Activated CD8-positive, alpha-beta memory T cell treated with anti-CD3 and anti-CD28 coated beads for 1 hour (primary cell): ENCODE results near the gene RNF182.
"Not testable (repeated sequence)": the region's sequence is repeated elsewhere in the genome, so short reads cannot be mapped to it uniquely, and the experiment has no call there.

Experiments used
- DNase-seq, 2 donors: peaks; one replicate each; pipeline ENCODE4 v3.0.0-alpha.2; 2020; ENCODE audit warnings: low read depth in 1 of 2; ENCODE audit errors: extremely low read depth in 1 of 2

Gene RNF182

DNA sequence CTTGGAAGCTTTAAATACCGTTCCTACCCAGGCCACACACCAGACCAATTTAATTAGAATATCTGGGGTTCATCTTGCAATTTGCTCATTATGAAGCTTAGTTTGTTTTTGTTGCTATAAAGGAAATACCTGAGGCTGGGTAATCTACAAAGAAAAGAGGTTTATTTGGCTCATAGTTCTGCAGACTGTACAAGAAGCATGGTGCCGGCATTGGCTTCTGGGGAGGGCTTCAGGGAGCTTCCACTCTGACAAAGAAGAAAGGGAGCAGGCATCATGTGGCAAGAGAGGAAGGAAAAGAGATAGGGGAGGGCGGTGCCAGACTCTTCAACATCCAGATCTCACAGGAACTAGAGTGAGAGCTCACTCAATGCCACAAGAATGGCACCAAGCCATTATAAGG lies 73.6 kb downstream of the RNF182 start:
- DNase-seq: no peak

DNA sequence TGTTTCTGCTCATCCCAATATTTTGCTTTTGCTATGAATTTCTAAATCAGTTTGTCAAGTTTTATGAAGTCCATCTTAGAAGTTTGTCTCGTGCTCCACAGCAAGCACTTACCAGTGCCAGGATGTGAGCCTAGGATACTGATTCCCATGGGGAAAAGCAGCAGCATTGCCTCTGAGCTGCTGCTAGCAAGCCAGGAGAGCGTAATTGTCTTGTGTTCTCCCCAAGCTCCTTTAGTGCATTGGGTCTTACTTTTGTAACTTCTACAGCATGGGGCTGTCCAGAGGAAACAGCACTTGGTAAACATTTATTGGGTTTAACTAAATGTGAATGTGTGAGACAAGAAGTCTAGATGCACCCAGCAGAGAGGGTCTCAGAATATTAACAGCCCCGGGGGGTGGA lies 76.1 kb downstream of the RNF182 start:
- no peak for DNase-seq

DNA sequence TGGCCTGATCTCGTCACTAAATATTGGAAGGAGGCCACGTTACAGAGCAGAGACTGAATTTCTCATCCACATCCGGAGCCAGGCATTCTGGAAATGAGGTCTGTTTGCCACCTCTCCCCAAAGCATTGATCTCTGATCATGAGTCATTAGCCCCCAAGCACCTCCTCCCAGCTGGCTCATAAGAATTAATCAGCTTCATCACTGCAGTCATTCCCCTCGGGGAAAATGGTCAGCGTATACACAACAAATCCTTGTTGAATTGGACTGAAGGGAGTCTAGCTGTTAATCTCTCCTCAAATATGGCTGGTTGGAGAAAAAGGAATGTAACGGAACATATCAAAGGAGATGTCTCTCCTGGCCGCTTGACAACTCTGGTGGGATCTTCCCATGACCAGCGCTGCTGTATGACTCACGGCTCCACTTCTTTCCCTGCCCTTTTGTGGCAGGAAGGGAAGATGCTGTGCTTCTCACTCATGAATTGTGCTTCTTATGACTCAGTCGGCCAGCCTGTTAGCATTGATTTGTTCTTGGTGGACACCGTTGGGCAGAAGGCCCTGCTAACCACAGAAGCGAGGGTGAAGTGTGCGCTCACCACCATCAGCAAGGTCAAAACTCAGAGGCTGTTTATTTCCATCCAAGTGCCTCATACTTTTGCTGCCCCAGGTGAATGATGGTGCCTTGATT lies 76.7 kb downstream of the RNF182 start:
- DNase-seq: no peak

DNA sequence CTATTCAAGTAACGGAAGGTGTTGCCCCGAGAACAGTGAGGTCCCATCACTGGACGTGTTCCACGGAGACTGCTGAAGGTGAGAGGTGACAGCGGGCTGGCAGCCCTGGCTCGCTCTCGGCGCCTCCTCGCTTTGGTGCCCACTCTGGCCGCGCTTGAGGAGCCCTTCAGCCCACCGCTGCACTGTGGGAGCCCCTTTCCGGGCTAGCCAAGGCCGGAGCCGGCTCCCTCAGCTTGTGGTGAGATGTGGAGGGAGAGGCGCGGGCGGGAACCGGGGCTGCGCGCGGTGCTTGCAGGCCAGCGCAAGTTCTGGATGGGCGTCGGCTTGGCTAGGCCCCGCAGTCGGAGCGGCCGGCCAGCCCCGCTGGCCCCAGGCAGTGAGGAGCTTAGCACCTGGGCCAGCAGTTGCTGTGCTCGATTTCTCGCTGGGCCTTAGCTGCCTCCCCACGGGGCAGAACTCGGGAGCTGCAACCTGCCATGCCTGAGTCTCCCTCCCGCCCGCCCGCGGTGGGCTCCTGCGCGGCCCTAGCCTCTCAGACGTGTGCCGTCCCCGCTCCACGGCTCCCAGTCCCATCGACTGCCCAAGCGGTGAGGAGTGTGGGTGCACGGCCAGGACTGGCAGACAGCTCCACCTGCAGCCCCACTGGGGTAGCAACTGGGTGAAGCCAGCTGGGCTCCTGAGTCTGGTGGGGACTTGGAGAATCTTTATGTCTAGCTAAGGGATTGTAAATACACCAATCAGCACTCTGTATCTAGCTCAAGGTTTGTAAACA lies 77.6 kb downstream of the RNF182 start:
- DNase-seq: no peak

DNA sequence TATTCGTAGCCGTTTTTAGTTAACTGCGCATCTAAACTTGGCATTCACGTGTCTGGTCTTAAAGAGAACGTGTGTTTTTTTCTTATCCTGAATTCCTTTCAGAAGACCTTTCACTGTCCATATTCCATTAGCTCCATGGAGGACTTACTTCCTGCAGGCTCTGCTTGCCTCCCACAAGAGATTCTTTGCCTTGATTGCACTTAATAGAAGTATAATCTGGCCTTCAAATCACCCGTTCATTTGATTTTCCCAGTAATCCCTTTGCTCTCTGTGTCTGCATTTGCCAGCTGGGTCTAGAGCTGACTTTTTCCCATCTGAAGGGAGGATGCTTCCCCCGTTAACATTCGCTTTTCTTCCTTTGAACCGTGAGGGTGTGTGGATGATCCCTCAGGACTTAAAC lies 79.5 kb downstream of the RNF182 start:
- no peak for DNase-seq

DNA sequence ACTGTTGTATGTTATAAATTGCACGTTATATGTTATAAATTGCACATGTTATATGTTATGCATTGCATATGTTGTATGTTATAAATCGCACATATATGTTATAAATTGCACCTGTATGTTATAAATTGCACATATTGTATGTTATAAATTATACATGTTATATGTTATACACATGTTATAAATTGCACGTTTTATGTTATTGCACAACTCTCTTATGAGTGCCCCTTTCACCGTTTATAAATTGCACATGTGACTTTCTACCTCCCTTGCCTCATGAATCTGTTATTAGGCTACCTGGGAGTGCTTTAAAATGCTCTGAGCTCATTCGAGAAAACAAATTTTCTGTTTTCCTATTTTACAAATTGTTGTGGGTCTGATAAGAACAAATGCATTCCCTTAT lies 84.1 kb downstream of the RNF182 start:
- no peak for DNase-seq

DNA sequence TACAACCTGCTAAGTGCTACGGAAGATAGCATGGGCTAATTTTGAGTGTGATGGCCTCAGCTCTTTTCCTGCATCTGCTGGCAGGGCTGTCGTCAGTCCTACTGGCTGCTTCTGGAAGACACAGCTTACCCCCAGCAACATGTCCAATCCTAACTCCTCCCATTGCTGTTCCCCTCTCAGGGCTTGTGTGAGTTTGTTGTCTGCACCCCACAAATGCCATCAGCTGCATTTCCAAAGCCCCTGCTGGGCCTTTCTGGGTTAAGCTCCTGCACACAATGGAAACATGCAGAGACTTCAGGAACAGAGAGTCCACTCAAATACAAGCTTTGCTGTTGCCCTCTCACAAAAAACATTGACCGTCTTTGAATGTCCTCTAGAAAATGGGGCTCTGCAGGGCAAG lies 84.7 kb downstream of the RNF182 start:
- no peak for DNase-seq

DNA sequence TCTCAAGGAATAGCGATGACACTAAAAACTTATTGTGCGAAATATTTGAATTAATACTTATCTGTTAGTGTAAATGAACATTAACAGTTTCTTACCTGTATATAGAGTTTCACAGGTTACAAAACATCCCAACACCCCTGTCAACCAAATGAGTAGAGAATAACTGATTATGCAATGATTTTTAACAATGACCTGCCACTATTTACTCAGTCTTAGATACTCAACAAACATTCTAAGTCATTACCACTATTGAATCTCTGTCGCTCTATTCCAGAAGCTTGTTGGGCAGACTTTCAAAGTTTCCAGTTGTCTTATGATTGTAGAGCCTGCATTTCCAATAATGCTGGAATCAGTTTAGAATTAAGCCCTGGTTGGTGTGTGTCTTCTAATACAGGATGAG lies 85.5 kb downstream of the RNF182 start:
- no peak for DNase-seq

DNA sequence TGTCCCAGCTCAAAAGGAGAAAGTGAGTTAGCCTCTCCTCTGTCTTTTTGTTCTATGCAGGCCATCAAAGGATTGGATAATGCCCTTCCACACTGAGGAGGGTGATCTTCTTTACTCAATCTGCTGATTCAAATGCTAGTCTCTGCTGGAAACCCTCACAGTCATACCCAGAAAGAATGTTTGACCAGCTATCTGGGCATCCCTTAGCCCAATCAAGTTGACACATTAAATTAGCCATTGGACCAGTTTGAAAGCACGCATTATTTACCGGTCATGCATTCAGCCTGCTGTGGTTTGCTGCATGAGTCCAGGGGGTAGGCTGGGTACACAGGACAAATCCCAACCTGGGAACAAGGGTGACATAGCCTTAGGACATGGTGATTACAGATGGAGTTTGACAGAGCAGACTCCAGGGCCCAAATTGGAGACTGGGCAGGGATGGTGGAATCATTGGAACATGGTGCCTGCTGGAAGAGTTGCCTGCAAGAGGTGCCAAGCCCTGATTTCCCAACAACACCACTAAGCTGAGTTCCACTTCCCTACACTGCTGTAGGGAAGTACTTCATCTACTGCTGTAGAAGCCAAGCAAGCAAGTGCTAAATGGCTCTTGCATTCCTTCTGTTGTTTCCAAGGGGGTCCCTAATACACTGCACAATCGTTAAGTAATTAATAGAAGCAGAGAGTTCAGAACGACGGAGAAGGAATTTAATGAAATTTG lies 87.7 kb downstream of the RNF182 start:
- no peak for DNase-seq

DNA sequence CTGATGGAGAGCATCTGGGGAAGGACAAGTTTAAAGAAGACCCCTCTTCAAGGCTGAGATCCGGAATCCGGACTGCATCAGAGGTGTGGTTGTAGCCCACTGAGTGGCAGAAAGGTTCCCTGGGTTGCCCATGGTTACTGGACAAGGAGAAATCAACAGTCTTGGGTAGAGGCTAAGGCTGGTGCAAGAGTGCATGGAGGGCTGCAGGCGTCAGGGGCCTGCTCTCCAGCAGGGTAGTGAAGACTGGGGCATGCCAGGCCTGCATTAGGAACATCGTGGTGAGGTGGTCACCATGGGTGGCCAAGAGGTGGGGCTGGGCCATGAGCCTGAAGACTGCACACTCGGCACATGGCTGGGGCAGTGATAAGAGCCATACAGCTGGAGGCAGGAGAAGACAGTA lies 91.2 kb downstream of the RNF182 start:
- no peak for DNase-seq

DNA sequence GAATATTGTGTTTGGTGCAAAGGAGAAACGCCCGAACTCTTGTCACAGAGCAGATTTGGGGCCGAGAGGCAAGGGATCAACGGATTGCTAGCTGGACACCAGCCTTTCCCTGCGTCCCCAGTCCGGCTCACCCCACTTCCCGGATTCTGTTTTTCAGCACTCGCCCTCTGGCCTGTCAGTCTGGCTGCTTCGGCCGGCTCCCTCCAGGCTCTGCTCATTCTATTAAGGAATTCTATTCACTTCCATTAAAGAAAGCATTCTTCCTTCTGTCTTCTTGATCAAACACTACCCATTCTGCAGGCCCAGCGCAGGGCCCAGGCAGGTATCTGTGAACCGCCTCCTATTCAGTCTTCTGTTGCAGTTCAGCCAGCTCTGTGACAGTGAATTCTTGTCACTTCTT lies 91.7 kb downstream of the RNF182 start:
- DNase-seq: no peak

DNA sequence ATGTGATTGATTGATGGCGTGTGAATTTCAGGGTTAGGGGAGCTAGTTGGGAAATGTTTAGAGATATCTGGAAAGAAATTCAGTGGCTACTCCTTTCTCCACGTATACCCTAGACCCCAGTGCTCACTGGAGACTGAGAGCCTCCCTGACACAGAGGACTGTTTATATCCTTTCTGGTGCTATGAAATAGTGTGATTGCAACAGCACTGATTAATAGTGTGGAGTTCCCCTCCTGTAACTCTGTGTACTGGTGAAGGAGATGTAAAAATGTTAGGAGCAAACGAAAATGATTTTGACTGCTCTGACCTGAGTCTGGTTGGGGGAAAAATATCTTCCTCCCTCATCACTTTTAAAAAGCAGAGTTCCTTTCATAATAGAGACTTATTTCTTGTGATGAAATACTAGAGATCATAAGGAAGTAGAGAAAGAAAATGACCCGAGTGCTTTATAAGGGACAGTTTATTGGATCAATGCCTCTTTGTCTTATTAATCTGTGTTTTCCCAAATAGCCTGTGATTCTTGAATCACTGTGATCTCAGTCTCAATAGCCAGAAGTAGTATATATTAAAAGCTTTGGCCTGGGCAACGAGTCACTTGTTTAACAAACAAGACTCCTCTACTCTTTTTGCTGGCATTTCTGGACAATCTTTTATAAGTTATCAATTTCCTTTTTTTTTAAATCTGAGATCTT lies 92.3 kb downstream of the RNF182 start:
- no peak for DNase-seq

DNA sequence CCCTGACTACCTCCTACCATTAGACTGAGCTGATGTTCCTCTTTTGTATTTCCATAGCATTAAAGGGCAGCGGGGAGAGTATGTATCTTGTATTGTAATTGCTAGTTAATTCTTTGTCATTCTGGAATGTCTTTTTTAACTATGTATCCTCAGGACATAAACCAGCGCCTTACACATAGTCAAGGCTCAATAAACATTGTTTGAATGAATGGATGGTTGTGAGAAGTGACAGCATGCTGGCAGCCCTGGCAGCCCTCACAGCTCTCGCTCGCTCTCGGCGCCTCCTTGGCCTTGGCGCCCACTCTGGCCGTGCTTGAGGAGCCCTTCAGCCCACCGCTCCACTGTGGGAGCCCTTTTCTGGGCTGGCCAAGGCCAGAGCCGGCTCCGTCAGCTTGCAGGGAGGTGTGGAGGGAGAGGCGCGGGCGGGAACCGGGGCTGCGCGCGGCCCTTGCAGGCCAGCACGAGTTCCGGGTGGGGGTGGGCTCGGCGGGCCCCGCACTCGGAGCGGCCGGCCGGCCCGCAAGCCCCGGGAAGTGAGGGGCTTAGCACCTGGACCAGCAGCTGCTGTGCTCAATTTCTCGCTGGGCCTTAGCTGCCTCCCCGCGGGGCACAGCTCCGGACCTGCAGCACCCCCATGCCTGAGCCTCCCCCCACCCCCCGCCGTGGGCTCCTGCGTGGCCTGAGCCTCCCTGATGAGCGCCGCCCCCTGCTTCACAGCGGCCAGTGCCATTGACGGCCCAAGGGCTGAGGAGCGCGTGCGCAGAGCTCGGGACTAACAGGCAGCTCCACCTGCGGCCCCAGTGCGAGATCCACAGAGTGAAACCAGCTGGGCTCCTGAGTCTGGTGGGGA lies 93.1 kb downstream of the RNF182 start:
- DNase-seq: no peak

DNA sequence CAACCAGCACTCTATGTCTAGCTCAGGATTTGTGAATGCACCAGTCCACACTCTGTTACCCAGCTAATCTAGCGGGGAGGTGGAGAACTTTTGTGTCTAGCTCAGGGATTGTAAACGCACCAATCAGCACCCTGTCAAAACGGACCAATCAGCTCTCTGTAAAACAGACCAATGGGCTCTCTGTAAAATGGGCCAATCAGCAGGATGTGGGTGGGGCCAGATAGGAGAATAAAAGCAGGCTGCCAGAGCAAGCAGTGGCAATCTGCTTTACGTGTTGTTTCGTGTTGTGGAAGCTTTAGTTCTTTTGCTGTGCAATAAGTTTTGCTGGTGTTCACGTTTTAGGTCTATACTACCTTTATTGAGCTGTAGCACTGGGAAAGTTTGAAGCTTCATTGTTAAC lies 93.8 kb downstream of the RNF182 start:
- not testable (repeated sequence) for DNase-seq

DNA sequence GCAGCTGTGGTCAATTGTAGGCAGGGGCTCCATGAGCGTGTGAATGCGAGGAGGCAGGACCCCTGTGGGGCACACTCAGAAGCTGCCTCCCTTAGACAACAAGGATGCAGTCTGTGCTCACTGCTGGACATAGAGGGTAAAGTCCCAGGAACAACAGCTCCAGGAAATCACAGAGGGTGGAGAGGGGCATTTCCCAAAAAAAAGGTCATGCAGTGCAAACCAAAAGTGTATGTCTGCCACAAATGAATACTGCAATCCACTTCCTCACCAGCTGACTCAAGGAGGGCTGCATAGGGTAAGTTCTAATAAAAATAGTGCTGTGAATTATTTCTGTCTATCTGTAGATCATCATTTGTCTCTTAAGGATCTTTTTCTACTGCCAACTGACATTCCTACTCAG lies 95.8 kb downstream of the RNF182 start:
- no peak for DNase-seq

DNA sequence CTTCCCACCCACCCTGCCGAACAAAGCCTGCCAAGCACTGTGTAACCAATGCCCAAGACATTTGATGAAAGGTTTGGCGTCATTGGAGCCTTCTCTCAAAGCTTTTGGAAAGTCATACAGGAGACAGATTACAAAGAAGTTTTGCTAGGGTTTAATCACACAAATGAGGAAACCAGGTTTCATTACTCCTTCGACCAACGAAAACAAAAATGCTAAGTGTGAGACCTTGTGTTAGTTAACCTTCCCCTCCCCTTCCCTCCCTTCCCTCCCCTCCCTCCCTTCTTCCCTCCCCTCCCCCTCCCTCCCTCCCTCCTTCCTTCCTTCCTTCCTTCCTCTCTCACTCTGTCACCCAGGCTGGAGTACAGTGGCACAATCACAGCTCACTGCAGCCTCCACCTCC lies 96.7 kb downstream of the RNF182 start:
- no peak for DNase-seq

DNA sequence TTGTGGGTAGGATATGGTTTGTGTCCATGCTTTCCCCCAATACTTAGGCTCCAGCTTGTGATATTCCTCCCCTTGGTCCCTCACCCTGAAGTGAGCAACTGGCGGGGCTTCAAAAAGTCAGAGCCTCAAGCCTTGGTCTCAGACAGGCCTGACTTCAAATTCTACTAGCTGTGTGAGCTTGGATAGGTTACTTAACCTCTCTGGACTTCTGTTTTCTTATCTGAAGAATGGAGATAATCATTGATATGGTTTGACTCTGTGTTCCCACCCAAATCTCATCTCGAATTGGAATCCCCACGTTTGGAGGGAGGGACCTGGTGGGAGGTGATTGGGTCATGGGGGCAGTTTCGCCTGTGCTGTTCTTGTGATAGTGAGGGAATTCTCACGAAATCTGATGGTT lies 97.9 kb downstream of the RNF182 start:
- DNase-seq: no peak

DNA sequence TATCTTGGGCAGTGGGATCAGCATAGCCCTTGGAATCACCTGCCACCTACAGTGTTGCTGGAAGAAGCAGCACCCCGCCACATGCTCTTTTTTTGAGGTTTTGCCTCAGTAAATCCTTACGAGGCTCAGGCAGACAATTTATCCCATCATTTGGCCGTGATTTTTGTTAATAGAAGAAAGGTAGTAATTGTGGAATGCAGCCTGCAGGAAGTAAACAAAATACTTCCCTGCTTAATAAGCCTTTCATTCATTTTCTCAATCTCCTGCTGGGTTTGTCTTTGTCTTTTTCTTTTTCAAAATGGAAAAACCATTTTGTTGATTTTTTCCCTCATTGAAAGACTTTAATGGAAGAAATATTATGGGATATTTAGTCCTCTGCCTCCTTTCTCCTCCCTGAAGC lies 99.1 kb downstream of the RNF182 start:
- DNase-seq: no peak

DNA sequence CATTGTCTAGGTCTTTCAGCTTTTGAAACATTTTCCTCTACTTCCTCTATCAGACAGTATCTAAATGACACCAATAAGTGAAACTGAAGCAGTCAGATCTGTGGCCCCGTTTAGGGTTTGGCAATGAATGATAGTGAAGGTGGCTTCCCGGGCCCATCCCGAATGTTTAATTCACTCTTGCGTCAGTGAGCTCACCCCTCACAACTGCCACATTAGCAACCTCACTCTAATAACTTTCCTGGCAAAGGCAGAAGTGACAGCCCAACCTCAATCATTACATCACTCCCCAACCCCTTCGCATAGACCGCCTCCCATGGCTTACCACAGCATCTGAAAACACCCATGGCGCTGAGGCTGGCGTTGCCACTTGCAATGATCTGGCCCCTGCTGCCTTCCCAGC lies 100.4 kb downstream of the RNF182 start:
- no peak for DNase-seq

DNA sequence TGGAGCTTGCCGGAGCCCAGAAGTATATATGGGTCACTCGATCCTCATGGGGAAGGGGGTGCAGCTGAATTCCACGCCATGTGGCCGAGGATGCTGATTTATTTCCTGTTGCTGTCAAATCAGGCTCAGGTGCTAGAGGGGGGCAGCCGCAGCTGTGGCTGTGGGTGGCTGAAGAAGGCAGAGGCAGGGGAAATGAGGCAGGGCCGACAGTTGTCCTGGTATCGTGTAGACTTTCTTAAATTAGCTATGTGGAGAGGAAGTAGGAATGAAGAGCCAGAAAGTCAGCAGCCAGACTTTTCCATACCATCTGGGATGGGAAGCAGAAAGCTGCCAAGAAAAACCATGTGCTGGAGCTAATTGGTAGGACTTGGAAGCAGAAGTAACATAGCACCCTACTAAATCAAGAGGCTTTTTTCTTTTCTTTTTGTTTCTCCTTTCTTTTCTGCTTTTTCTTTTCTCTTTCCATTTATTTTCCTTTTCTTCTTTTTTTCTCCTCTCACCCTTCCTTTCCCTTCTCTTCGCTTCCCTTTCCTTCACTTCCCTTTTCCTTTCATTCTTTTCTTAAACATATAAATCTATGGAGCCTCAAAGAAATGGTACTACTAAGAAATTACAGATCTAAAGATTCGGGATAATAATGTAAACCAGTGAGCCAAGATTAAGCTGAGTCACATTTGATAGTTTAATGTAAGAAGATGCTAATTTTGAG lies 102.2 kb downstream of the RNF182 start:
- no peak for DNase-seq
